GM21825 (cell line): ENCODE data around the gene CDH13.

ENCODE experiments used
- ATAC-seq: cut with Tn5 transposase; IDR thresholded peaks from one replicate; pipeline ENCODE4 v1.9.1; 2021; ENCODE audit warnings: mild to moderate bottlenecking, moderate library complexity; ENCODE audit not compliant: unreplicated experiment

Gene CDH13

DNA sequence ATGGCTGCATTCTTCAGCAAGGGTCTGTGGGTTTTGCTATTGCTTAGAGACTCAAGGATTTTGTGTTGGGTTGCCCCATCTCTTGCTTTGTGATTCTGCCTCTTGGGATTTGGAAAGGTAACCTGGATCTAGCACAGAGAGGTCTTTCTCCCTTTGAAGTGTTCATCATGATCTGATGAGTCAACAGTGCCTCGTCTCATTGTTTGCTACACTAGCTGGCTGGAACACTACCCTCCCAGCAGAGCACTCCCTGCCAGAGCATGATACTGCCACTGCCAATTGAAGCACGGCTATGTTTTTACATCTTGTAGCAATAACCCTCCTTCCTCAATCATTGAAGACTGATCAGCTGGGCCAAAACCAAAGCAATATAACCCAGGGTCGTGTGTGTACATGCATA, 361.0 kb downstream of the CDH13 start:
- ATAC-seq = no peak

DNA sequence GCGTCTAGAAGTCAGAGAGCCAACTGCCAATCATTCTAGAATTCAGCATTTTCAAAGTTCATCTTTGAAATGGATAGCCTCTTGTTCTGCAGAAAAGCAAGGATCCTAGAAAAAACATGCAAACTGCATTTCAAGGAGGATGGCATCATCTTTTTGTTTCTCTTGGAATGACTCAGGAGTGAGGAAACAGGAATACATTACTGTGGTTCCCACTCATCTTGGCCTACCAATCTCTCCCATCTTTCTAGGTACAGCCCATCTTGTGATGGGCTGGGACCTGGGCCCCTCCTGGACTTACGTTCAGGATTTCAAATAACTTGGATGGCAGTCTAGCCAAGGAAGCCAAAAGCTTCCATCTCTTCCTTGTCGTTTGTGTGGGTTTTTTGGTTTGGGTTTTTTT, 363.4 kb downstream of the CDH13 start:
- no peak for ATAC-seq

DNA sequence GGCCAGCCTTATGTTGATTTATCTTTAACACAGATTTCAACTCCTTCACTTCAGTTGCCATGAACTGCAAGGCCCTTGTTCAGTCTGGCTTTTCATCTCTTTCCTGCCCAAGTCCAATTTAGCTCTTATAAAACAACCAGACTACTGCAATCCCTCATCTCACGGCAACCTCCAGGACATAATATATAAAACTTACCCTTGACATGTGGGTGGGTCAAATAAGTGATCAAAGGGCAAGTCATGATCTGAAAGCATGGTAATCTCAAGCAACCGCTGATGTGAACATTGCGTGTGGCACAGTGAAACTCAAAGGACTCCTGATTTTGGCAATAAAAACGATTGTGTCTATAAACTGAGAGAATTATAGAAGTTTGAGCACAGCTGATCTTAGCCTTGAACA, 364.6 kb downstream of the CDH13 start:
- ATAC-seq = no peak

DNA sequence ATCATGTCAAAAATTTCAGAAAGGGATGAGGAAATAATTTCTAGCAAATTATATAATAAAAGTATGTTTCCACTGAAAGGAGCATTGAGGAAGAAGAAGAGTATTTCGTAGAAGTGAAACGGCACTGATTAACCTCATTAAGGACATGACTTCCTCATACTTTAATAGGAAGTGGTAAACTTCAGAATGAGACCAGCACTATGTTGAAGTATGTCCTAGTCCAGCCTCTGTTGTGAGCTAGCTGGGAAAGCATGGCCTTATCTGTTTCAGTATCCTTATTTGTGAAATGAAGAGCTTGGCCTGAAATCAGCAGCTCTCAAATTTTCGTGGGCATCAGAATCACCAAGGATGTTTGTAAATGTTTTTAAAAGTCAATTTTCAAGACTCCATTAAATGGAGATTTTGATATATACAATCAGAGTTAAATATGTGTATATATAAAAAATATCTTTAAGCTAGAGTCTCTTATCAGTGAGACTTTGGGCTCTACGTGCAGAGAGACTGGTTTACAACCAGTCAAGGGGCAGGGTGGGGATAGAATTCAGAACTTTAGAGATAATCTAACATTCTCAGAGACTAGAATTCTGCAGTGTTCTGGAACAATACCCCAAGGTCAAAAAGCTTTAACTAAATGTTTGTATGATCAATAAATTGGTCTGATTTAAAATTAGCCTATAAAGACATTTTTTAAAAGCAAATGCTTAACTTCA, 365.4 kb downstream of the CDH13 start:
- ATAC-seq = no peak

DNA sequence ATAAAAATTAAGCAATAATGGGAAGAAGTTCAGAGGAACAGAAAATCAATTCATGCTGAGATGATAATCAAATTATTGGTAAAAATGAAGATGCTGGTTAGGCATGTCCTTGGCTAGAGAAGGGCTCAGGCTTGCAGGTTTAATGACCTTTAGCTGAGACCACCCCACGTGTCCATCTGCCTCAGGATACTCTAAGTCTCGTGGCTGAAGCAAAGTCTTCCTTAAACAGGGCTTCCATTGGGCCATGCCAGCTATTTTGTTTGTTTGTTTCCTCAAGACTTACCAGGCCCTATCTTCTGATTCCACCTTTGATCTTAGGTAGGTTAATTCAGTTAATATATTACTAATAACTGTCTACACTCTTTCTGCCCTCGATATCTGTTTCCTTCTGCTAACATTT, 366.0 kb downstream of the CDH13 start:
- no peak for ATAC-seq

DNA sequence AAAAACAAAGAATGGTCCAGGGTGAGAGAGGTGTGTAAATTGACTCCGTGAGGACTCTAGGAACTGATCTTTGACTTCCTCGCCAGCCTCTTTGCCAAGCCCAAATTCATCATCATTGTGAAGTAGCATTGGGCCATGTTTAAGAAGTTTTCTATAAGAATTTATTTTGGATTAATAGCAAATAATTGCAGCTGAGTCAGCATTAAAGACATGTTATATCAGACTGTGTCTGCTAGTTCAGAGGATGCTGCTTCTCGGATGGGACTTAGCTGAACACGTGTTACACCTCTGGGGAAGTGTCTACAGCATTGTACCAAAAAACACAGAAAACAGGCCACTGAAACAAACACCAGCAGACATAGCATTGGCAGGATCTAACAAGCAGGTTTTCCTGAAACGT, 366.6 kb downstream of the CDH13 start:
- ATAC-seq = no peak

DNA sequence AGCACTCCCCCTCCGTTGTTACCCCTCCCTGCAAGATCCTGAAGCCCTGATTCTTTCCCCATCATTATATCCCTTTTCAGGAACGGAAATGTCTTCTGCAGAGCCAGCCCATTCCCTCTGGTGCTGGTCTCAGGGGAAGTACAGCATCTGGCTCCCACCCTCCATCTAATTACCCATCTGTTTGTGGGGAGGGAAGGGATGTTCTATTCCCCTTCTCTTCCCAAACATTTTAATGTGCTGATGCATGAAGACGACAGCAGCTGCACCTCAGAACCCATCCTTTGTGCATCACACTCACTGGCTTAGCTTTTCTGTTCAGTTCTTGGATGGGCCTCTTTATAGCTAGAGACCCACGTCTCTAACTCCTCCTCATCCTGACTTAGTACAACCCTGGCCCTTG, 367.2 kb downstream of the CDH13 start:
- no peak for ATAC-seq

DNA sequence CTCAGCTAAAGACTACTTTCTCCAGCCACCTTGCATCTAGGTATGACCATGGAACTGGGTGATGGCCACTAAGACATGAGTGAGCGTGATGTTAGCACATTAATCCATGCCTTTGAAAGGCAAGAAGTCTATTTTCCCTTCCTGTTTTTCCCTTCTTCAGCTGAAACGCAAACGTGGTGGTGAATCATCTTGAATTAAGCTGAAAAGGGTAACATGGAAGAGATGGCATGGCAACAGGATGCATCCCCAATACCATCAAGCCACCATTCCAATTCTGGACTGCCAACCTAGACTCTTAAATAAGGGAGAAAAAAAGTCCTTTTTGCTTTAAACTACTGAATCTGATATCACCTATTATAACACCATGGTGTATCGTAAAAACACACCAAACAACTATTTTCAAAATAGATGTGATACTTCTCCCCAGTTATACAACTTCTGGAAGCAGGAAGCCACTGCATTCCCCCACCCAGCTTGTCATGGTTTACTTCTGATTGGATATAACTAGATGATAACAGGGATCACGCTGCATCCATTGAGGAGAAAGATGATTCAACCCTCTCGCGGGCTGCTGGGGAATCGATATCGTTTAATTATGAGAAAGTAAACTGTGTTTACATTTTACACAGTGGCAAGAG, 368.6 kb downstream of the CDH13 start:
- no peak for ATAC-seq

DNA sequence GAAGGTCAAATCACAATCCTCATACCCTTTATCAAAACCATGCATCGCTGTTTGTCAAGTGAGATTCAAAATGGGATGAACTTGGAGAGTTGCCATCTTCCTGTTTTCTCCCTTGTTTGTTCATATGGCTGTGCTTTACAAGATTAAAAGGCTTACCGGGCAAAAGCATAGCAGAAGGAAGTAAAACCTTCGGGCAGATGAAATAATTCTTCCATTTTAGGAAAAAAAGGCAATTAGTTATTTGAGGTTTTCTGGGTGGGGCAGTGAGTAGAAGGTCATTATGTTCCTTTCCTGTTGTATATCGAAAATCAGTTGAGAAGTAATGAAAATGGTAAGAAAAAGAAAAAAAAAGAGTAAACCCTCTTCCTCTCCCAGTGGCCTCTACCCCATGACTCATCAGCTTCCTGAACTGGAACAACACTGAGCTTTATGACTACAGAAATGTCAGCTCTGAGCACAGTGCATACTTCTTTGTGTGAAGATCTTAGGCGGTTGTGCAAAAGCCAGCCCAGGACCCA, 369.2 kb downstream of the CDH13 start:
- ATAC-seq = no peak

DNA sequence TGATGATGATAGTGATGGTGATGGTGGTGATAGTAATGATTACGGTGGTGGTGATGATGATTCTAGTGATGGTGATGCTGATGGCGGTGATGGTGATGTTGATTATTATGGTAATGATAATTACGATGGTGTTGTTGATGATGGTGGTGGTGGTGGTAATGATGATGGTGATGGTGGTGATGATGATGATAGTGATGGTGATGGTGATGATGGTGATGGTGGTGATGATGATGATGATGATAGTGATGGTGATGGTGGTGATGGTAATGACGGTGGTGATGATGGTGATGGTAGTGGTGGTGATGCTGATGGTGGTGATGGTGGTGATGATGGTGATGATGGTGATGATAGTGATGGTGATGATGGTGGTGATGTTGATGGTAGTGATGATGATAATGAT, 370.0 kb downstream of the CDH13 start:
- ATAC-seq = no peak

DNA sequence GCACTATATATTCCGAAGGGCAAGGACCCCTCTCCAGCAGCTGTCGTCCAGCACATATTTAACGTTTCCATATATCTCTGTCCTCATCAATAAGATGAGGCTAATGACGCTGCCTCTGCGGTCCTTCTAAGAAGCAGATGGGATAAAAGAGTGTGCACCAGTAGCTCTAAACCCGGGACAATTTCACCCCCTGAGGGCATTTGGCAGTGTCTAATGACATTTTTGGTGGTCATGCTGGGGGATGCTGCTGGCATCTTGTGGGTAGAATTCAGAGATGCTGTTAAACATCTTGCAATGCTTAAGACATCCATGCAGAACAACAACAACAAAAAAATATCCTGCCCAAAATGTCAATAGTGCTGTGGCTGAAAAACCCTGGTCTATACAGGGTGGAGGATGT, 372.9 kb downstream of the CDH13 start:
- ATAC-seq = no peak

DNA sequence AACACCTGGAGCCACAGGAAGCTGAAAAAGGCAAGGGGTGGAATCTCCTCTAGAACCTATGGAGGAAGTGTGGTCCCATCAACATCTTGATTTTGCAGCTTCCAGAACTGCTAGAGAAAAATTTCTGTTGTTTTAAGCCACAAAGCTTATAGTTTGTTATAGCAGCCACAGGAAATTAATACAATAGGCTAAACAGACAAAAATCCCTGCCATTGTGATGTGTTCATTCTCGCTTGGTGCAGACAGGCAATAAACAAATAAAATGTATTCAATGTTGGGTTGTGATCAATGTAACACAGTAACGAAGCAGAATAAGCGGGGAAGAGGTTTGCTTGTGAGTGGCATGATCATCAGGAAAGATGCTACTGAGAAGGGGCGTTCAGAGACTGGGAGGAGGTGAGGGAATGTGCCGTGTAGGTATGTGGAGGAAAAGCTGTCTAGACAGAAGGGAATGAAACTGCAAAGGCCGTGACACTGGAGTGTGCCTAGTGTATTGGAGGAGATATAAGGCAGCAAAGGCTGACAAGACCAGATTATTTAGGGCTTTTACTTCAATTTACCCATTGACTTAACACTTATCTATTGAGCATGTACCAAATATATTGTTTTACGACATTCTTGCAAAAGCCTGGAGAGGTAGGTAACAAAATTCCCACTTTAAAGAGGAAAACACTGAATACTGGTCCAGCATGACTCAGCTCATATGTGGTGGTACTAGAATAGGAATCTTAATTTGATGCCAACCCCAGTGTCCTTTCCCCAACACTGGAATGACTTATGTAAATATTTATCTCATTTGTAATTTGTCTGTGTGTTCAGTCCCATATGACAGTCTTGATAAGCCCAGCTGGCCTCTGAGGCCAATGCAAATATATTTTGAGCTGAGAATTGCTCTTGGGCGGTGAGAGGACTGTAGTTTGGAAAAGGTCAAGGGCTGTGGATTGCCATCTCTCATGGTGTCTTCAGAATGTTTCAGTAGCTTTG, 375.9 kb downstream of the CDH13 start:
- no peak for ATAC-seq

DNA sequence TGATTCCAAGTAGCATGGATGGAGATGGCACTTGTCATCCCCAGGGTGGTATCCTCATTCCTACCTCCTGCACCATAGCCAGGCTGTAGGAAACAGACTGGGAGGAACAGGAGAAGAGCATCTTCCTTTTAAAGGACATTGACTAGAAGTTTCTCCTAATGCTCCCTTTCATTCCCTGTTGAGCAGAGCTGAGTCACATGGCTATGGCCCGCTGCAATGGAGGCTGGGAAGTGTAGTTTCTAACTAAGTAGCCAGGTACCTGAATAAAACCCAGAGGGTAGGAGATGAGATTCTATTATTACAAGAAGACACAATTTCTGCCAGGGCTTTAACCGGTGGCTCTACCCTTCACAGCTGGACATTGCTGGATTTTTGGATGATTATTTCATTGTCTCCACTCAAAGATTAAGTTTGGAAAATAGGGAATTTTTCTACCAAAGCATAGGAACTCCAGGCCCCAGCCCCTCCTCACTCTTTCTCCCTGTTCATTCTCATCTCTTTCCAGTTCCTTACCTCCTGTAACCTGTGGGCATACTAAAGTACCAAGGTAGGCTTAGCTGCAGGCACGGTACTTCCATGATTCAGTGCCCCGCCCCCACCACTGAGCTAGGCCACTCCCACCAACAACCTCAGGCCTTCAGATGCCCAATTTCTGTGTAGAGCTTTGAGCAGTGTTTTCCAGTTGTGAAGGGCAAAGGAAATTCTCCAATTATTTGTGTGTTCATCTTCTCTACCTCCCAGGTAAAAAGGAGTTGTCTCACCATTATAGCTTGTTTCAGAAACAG, 378.3 kb downstream of the CDH13 start:
- ATAC-seq = no peak

DNA sequence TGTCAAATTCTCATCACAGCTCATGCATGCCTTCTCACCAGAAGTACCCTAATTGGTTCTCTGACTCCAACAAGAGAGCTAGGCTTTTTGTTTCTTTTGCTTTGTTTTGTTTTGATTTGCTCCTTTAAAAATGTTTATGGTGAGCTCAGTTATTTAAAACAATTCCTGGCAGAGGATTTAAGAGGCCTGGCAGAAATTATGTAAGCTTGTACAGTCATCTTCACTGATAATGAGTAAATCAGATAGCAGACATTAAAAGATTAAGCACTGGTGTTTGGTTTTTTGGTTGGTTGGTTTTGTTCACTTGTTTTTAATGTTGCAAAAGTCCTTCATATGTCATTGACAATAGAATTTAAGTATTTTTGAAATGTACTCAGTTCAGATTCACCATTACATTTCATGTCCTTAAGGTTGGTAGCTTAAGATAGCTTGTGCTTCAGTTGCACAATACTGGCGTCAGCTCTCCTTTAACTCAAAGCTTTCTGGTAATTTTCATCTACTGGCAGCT, 378.9 kb downstream of the CDH13 start:
- ATAC-seq = no peak

DNA sequence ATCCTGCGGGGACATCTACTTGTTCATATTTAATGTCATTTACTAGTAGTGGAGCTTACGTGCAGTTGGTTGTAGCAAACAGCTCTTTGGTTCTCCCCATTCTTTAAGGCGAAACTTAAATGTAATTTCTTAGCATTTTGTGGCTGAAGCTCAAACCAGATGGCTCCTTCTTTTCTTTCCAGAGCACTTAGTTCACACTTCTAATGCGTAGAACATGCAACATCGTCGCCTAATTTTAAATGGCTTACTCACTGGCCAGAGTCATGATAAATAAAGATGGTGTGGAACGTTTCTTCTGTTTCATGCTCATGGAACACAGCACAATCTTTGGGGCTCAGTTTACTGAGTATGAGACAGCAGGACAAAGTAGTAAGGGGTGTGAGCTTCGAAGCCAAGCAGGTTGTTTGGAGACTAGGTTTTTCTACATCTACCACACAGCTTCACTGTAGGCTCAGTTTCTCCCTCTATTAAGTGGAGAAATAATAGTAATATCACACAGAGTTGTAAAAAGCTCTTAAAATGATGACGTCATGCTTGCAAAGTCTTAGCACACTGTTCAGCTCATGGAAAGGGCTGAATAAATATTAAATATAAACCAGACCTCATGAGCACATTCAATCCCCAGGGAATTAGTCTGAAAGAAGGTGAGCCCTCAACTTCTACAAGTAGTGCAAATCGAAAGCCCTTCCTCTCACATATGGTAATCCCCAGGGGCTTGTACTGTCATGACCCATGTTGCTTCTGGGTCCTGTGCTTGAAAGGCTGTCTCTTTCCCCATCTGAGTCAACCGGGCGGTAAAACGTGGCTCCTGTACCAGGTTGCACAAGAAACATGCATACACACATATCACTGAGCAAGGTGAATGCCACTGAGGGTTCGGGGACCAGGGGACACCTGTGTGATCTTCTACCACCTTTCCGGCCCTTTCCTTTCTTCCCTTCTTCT, 384.3 kb downstream of the CDH13 start:
- ATAC-seq = no peak

DNA sequence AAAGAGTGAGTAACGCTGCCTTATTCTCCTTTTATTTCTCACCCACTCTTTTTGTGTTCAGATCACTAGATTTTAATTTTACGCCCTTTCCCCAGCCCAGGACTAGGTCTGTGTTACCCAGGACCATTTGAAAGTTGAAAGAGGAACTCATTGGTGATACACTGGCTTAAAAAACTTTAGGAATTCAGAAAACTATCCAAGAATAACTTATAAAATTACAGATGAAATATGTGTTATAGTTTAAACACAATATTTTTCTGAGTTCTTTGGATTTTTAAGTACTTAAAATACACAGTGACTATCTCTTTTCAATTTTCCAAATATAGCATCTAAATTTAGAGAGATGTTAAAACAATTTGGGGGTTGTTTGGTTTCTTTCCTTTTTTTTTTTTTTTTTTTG, 385.2 kb downstream of the CDH13 start:
- ATAC-seq = no peak

DNA sequence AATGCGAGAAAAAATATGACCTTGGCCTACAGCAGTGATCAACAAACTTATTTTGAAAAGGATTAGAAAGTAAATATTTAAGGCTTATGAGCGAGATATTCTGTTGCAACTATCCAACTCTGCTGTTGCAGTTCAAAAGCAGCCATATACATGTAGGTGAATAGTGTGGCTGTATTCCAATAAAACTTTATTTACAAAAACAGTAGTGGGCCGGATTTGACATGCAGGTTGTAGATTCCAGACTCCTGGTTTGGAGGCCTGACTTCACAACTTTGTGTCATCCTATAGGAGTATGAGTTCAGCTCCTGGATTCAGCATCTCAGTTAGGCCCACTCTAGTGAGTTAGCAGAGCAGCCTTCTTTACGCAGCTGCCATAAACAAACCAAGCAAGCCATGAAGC, 386.3 kb downstream of the CDH13 start:
- no peak for ATAC-seq

DNA sequence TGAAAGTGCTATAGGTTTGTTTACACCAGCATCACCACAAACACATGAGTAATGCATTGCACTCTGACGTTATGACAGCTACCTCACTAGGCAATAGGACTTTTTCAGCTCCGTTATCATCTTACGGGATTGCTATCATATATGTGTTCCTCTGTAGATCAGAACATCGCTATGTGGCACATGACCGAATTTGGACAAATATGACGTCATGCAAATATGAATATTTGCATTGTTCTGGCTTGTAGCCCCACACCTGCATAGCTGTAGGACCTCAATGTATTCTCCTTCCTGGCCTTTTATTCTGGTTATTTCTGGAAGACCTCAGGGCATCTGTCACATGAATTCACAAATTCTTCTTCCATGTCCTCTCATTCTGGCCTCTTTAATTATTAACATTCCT, 393.2 kb downstream of the CDH13 start:
- ATAC-seq = no peak

DNA sequence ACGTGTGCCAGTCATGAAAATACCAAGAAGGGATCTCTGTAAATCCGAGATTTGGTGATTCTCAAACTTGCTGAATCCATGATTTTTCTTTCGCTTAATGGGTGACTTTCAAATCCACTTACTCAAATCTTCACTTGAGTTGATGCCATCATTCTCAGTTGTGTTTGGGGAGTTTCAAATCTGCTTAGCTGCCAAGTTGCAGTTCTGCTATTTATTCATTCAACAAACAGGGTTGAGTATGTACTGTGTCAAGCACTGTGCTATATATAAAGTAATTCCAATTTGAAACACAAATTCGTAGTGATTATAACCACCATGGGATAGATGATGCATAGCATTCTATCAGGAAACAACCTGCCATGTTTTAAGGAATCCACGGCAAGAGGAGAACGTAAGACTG, 394.3 kb downstream of the CDH13 start:
- no peak for ATAC-seq
